GM12892 (cell line): Measurements from ENCODE around the gene C3orf20.

Source experiments
- POLR2A ChIP-seq: IDR thresholded peaks from 2 replicates; pipeline ENCODE4 v1.6.1; 2011; ENCODE audit warnings: low read depth, low read length, control low read depth
- POLR2AphosphoS5 ChIP-seq: IDR thresholded peaks from 2 replicates; pipeline ENCODE4 v1.6.1; 2011; ENCODE audit warnings: low read depth, low read length, control low read depth
- TAF1 ChIP-seq: IDR thresholded peaks from 2 replicates; pipeline ENCODE4 v1.6.1; 2011; ENCODE audit warnings: low read depth, mild to moderate bottlenecking, control low read depth, low read length, borderline replicate concordance

- no peak for TF ChIP-seq POLR2AphosphoS5
- no peak for TF ChIP-seq POLR2A
- TF ChIP-seq TAF1: no peak
Observed at GRCh38 chr3:14726441-14726780, 51.5 kb downstream of the C3orf20 start.
